A549 (cell line): ENCODE results near the gene ADD1.

Source experiments
- POLR2A ChIP-seq: IDR thresholded peaks from 2 replicates; pipeline ENCODE4 v1.6.1; 2012; ENCODE audit warnings: mild to moderate bottlenecking, low read length
- TF ChIP-seq, protein P1 (sequence below): IDR thresholded peaks from 2 replicates; pipeline ENCODE4 v1.6.1; 2012

DNA sequence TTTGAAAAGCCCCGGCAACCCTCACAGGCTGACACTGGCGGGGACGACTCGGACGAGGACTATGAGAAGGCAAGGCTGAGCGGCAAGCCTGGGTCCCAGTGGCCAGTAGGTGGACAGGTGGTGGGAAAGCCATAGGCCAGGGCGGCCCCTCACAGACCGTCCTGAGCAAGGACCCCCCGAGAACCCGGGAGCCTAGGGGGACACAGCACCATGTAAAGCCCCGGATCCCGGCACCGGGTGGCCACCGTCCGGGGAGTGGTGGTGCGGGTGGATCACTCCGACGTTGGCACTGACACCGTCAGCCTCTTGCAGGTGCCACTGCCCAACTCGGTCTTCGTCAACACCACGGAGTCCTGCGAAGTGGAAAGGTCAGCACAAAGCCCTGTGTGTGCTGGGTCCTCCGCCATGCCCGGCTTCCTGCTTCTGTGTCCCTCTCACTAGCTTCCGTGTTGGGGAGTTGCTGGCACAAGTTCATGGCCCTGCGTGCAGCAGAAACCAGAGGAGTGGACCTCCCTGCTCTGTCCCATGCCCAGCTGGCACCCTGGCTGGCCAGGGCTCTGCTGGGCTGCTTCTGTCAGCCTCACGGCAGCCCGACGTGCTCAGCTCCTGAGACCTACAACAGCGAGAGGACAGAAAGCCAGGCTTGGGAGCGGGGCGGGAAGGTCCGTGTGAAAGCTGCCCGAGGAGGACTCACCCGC is 11.9 kb upstream of the ADD1 start:
- TF ChIP-seq POLR2A = no peak
- TF ChIP-seq, protein P1, sequence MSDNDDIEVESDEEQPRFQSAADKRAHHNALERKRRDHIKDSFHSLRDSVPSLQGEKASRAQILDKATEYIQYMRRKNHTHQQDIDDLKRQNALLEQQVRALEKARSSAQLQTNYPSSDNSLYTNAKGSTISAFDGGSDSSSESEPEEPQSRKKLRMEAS = no peak
